HG03457 (cell line): ENCODE results near the gene LEKR1.

Experiments used
- ATAC-seq: cut with Tn5 transposase; IDR thresholded peaks from one replicate; pipeline ENCODE4 v1.9.1; 2021; ENCODE audit warnings: moderate number of reproducible peaks; ENCODE audit not compliant: unreplicated experiment

LEKR1 gene

DNA sequence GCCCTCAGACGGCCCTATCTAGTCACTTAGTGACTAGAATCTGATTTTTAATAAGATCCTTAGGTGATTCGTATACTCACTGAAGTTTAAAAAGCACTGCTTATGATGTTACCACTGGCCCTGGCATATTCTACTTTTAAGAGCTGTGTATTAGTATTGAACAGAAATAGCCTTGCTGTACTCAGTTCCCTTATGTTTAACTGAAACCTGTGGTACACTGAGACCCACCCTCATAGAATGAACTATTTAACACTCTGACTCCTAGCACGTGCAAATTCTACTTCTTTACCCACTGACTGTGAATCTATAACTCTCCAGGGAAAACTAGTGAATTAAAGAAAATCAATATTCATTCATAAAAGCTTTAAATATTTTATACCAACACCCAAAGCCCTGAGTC is 224.9 kb downstream of the LEKR1 start:
- ATAC-seq: no peak

DNA sequence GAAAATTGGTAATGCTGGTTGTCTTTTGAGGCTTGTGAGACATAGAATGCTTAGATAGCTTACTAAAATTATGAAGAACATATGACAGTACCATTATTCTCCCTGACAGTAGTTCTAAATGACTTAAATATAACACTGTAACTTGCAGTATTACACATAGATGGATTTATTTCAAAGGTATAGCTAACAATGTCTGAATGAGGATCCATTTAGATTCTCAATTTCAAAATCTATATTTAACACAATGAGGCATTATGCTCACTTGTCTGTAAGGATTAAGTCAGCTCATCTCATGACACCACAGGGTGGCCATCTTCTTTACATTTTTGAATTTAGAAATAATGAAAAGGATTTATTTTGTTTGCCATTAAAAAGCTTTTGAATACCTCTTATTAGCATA is 225.4 kb downstream of the LEKR1 start:
- ATAC-seq: no peak

DNA sequence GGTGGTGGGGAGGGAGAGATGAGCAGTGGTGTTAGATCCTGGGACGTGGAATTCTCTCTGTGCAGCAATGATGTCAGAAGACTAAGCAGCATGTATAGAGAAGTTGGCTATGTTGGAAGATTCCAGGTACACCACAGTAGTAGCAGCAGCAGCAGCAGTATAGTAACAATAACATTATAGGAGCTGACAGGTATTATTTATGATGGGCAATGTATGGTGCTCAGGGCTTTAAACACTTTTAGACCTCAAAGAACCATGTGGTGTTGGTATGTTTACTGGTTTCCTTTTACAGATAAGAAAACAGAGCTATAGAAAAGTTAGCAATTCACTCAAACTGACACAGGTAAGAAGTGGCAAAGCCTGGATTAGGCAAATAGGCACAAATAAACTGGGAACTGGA is 229.9 kb downstream of the LEKR1 start:
- no peak for ATAC-seq

DNA sequence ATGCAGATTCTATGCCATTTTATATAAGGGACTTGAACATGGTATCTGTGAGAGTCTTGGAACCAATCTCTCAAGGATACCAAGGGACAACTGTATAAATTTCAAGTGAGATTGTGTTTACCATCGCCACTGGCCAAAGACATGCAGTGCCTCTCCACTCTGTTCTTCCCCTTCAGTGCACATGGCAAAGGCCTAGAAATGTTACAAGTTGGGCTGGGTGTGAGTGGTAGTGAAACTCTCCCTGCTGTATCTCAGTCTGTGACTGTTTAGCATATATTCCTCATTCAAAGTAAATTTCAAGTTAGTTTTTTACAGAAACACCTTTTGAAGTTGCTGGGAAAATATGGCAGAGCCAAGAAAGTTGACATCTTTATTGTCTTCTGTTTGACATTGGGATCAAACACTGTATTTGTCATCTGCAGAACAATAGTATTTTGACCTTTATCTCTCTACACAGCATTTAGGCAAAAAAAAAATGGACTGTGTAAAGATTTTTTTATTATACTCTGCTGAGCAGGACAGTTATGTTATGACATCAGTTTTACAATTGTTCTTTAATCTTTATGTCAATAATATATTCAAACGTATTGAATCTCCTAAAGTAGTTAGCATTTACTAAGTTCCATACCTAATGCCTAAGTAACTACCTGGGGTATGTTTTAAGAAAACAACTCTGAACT is 232.4 kb downstream of the LEKR1 start:
- no peak for ATAC-seq

DNA sequence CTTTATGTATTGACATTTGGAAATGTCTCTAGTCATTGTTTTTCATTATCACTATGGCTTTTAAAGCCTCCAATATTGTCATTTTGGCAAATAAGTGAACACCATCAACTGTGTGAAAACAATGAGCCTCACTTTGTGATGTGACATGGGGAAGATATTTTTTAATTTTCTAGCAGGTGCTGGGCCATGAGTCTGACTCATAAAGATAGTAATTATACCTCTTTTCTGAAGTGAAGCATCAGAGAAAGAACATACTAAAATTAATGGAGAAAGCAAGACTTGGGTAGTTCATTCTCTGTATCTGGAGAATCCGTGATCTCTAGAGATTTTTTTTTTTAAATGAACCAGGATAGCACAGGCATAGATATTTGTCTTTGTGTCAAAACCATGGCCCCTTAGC is 233.0 kb downstream of the LEKR1 start:
- no peak for ATAC-seq

DNA sequence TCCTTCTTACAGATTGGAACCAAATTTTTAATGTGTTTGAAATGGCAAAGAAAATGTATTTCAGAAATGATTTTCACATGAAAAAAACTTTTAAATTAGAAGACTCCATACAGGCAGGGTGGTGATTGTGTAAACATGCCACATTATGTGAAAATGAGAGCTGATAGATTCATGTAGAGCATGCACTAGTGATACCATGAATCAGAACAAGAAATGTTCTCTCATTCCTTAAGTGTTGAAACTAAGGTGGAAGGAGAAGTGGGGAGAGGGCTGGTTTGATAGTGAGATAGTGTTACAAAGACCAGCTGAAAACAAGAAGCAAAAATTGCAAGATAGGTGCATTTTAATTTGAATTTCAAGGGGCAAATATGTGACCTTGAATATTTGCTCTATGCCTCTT is 233.5 kb downstream of the LEKR1 start:
- ATAC-seq: no peak

DNA sequence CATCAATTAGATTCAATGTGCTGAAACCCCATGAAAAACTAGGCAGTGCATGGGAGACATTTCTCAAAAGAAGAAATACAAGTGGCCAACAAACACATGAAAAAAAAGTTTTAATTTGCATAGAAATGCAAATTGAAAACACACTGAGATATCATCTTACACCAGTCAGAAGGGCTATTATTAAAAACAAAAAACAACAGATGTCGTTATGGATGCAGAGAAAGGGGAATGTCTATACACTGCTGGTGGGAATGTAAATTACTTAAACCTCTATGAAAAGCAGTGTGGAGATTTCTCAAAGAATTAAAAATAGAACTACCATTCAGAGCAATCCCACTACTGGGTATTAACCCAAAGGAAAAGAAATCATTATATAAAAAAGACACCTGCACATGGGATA is 235.1 kb downstream of the LEKR1 start:
- ATAC-seq: no peak

DNA sequence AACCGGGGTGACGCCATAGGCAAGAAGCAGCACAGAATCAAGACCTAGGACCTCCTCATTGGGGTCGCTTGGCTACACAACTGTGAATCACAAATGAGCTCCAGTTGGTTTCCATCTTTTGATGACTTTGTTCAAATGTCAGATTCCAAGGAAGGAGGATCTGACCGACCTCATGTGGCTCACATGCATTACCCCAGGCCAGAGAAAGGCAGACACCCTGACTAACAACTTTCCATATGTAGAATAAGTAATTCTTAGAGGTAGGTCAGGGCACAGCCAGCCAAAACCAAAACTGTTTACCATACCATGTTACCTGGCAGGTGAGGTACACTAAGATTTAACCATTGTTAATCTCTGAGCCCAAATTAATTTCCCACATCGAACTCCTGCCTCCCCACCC is 237.3 kb downstream of the LEKR1 start:
- no peak for ATAC-seq

DNA sequence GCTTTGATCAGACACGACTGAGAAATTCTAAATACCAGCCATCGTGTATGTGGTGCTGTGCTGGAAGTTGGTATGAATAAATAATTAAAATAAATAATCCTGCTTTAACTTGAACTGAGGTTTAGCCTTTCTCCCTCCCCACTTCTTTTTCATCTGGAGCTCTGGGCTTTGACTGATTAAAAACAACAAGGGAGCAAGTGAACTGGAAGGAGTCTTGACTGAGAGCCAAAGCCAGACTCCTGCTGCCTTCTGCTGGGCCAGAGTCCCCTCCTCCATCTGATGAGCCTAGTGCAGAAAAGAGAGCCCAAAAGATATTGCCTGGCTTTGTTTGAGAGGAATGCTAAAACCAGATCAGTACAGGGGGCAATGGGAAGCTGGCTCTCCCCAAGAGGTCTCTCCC is 237.8 kb downstream of the LEKR1 start:
- ATAC-seq: peak; percentile 13

DNA sequence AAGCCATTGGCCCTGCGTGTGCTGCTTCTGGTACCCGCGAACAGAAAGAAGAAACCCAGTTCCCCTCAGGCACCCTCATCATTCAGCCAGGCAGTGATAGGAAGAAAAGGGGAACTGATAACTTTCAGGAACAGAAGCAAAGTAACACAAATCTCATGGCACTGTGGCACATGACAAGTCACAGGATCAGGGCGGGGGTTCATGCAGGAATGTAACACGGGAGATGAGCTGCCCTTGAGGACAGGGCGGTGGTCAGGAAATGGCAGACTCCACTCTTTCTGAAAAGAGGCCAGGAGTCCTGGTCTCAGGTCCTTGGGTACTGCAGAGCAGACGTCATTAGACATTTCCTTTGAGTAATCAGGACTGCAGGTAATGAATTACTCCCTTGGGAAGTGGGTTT is 238.2 kb downstream of the LEKR1 start:
- peak; percentile 65 for ATAC-seq

DNA sequence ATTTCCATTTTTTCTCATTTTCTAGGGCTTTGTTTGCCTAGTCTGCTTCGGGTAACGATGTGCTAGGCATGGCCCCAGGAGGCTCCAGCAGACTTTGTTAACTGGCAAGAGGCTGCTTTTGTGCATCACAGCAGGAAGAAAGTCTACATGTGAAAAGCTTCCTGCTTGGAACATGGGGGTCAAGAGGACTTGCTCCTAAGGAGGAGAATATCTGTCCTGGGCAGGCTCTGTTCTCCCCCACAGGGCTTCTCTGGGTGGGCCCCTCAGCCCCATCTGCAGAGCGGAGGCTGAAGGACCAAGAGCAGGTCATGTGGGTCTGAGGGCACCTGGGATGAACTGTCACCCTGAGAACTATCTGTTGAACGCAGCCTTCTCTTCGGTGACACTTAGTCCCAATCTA is 239.0 kb downstream of the LEKR1 start:
- ATAC-seq: no peak

DNA sequence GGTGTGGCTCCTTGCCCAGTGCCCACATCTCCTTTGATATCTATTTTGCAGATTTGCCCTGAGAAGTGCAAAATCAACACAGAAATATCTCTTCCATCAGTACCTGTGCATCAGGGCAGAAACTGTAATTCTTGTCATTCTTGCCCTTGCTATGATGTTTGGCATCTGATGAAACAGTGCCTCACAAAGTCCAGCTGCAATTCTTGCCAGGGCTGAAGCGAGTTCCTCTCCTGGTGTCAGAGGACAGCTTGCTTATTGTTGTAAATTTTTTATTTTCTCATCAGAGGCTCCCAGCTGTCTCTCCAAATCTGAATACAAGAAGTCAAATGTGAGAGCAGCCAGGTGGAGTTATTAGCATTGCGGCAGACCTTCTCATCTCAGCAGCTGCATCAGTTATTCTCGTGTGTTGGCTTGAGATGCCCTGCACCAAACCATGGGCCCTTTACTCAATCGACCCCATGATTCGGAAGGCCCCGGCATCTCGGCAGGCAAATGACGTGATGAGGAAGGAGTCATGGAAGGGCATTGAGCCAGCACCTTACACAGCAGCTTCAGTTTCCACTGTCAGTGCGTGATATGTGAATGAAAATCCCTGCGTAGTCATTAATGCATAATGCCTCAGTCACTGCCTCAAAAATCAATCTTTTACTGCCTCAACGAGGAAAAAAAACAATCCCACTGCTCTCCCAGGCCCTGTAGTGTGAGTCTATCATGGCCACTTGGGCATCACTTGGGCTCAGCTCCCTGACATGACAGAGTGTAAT is 240.4 kb downstream of the LEKR1 start:
- no peak for ATAC-seq

DNA sequence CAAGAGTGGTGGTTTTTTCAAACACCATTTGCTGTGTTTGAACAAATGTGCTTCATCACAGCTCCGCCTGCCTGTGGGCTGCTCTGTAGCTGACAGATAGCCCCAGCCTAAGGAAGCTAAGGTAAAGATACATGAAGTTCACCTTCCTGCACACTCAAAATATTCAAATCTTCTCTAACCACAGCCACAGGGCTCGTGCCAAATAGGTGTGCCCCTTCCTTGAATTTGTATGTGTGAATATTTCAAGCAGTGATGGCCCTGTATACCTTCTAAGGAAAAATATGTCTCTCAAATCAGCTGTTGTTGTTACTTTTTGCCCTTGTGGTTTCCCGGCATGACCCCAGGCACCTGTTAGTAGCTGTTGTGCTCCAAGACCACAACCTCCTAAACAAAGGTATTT is 241.0 kb downstream of the LEKR1 start:
- no peak for ATAC-seq

DNA sequence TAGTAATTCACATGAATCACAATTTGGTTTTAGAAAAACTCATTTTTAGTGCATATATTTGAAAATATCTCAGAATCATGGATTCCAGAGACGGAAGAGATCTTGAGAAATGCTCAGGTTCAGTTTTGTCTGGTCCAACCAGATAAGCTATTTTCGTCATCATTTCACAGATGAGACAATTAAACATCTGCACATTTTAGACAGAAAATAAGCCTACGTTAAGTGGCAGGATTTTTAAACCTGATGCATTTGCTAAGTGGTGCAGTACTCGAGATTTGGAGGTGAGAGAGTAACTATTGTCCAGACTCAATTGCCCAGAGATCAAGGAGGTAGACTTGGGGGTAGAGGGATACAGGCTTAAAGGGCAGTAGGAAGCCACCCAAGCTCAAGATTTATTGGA is 243.3 kb downstream of the LEKR1 start:
- ATAC-seq: no peak

DNA sequence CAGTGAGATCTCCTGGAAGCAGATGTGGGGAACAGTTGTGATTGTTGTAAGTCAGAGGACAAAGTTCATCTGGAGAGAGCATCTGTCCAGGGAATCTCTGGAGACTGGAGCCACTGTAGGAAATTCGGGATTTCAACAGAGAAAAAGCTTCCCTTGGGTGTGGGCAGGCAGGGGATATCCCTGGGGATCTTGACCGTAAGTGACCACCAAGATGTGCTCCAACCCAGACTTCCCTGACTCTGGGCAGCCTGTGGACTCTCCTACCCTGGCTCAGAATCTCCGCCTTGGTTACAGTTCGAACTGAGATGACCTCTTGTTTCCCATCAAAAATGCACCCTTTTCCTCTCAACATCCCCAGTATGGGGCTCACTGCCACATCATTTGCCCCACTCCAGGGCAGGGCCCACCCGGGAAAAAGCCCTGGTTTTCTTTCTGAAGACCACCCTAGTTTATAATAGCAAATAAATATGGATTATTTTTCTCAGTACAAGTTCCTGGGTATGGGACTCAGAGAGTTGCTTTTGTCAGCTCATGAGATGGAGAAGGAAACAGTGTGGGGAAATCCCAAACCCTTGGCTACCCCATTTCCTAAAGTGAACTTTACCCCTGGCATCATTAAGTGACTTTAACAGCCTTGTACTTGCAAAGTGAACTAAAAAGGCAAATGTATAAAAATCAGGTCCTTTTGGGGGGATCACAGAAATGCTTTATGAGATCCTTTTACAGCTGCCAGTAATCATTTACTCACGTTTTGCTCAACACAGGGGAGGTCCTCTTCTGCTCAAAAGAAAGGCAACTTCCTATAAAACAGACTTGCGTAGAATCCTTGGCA is 243.9 kb downstream of the LEKR1 start:
- no peak for ATAC-seq

DNA sequence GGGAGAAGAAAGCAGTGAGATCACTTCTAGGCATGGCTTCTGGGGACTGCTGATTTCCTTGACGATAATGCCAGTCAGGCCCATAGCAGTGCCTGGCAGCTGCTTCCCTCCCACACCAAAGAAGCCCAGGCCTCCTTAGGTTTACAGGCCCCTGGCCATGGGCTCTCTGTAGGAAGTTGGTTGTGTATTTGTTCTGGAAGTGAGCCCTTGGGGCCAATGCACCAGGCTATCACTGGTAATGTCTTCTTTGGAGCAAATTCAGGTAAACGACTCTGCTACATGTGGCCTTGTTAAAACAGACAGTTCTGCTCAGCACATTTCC is 244.5 kb downstream of the LEKR1 start:
- ATAC-seq: no peak

DNA sequence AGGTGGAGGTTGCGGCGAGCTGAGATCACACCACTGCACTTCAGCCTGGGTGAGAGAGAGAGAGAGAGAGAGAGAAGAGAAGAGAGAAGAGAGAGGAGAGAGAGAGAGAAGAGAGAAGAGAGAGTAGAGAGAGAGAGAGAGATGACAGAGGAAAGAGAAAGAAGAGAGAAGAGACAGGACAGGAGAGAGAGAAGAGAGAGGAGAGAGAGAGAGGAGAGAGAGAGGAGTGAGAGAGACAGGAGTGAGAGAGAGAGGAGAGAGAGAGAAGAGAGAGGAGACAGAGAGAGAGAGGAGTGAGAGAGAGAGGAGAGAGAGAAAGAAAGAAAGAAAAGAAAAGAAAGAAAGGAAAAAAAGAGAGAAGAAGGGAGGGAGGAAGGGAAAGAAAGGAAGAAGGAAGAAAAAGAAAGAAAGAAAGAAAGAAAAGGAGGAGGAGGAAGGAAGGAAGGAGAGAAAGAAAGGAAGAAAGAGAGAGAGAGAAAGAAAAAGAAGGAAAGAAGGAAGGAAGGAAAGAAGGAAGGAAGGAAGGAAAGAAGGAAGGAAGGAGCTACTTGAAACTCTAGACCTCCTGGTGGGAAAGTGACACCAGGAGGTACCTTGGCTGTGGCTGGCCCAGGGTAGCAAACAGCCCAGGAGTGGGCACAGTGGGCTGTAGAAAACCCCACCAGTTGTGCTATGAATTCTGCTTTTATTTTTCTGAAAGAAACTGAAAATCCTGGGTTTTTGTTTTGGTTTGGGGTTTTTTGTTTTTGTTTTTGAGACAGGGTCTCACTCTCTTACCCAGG is 245.8 kb downstream of the LEKR1 start:
- ATAC-seq: no peak

DNA sequence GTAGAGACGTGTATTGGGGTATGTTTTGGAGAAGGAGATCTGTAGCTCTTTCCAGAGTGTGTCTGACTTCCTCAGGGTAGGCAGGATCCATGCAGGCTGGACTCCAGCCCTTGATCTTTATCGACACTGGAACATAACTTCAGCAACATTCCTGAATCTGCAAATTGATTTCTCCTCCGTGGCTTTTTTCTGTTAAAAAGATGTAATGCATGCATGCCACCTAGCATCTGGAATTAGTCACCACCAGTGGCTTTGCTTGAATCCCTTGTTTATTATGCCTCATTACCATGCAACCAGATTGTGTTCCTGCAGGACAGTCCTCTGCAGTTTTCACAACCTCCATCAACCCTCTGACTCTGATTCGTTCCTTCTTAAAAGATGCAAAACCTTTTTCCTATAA is 247.7 kb downstream of the LEKR1 start:
- ATAC-seq: no peak

DNA sequence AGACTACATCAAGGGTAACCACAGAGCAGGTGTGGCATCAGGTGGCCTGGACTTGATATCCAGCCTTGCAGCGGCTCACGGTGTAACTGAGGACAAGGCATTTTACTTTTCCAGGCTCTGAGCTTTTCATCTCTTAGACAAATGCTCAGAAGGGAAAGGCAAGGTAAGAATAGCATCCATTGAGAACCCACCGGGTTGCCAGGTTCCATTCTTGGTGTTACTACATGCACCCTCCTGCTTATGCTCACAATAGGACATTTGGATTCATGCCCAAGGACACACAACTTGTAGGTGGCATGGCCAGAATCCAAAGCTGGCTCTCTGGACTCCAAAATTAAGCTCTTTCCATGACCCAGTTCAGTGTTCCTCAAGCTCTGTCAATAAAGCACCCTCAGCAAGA is 248.3 kb downstream of the LEKR1 start:
- ATAC-seq: no peak

DNA sequence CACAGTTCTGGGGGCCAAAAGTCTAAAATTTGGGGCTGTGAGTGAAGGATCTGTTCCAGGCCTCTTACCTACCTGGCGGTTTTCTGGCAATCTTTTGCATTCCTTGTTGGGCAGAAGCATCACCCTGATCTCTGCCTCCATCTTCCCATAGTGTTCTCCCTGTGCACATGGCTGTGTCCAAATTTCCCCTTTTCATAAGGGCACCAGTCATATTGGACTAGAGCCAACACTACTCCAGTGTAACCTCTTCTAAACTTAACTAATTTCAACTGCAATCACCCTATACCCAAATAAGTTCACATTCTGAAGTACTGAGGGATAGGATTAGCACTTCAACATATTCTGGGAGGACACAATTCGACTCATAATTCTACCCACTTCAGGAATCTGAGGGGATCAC is 248.8 kb downstream of the LEKR1 start:
- no peak for ATAC-seq

DNA sequence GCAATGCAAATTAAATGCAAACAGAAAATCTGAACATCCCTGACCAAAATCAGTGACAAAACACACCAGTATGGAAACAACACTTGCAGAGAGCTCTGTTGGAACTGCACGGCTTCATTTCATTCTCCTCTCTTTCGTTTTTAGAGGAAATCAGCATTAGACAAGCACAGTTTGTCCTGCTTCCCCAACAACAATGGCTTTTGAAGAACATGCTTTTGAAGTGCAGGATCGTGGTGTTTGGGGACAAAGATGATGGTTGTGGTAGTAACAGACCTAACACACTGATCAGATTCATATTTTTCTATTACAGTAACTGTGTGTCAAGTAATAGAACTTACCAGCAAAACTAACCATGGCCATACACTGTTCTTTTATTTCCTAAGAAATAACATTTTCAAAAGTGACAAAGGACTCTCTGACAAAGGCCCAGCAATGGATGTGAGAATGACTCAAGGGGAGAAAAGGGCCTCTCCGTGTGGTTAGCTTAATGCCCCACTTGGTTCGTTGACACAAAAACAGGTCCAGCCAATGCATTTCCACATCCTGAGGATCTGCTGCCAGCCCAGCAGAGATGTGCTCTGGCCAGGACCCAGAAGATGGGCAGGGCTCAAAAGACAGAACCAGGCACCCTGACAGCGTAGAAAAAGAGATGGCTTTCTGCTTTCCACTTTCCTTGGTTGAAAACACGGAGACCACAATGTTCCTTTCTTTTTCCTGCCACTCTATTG is 249.7 kb downstream of the LEKR1 start:
- no peak for ATAC-seq
